ENCODE measurements around the gene ELMO1.

ELMO1 gene

GRCh38 chr7:37323966-37324365 is 124.7 kb downstream of the ELMO1 start:
- no peak overlapping the region for H3K27ac ChIP-seq (ENCODE audit: low read length)
- DNase-seq = no peak
- H3K79me2 ChIP-seq (ENCODE audit: insufficient read depth, low read length) = peaks cover 28% of the 10 kb centered on the region
- H3K36me3 ChIP-seq (ENCODE audit: insufficient read depth, low read length) = peaks cover 24% of the 10 kb centered on the region; the same call in 1 of the 2 replicates
- TF ChIP-seq EZH2 (IDR thresholded peaks at IDR 0.05; ENCODE audit: borderline replicate concordance, low read depth, low read length, severe bottlenecking) = no peak
- TF ChIP-seq CTCF (IDR thresholded peaks at IDR 0.05; ENCODE audit: borderline replicate concordance, extremely low read depth, low read length, poor library complexity, severe bottlenecking) = no peak
- ATAC-seq (ENCODE audit: insufficient read depth, low read depth) = no peak
- H4K20me1 ChIP-seq (ENCODE audit: insufficient read depth, low read length) = peaks cover 18% of the 10 kb centered on the region; the same call in 1 of the 2 replicates
- no peak overlapping the region for H3K4me2 ChIP-seq (ENCODE audit: insufficient read depth, low read length)
- H3K9ac ChIP-seq (ENCODE audit: low read depth, low read length) = no peak overlapping the region
- peaks cover 7% of the 10 kb centered on the region for H3K4me1 ChIP-seq (ENCODE audit: insufficient read depth, low read length)
- no peak overlapping the region for H3K4me3 ChIP-seq (ENCODE audit: low read depth in 1 of 2, low read length in 2 of 2)
- no peaks in the 10 kb centered on the region for H3K9me3 ChIP-seq (ENCODE audit: insufficient read depth, low read length, severe bottlenecking)
- no peak overlapping the region for H2AFZ ChIP-seq (ENCODE audit: low read depth, low read length)
- H3K27me3 ChIP-seq (ENCODE audit: insufficient read depth, low read length, poor library complexity) = no peaks in the 10 kb centered on the region

- Histone ChIP-seq H3K4me3 (ENCODE audit: low read depth in 1 of 2, low read length in 2 of 2) (no peak overlapping the region), H3K27ac (ENCODE audit: low read length) (no peak overlapping the region), H2AFZ (ENCODE audit: low read depth, low read length) (no peak overlapping the region), H3K27me3 (ENCODE audit: insufficient read depth, low read length, poor library complexity) (no peaks in the 10 kb centered on the region), H3K79me2 (ENCODE audit: insufficient read depth, low read length) (peaks cover 21% of the 10 kb centered on the region; the same call in 1 of the 2 replicates), H3K9ac (ENCODE audit: low read depth, low read length) (no peak overlapping the region), H3K4me2 (ENCODE audit: insufficient read depth, low read length) (no peak overlapping the region), H3K36me3 (ENCODE audit: insufficient read depth, low read length) (0 out of 2 replicates have a peak, but pooled peaks cover 14% of the 10 kb centered on the region), H3K9me3 (ENCODE audit: insufficient read depth, low read length, severe bottlenecking) (no peaks in the 10 kb centered on the region), H4K20me1 (ENCODE audit: insufficient read depth, low read length) (peaks cover 21% of the 10 kb centered on the region; the same call in 1 of the 2 replicates), H3K4me1 (ENCODE audit: insufficient read depth, low read length) (peaks cover 17% of the 10 kb centered on the region)
- TF ChIP-seq EZH2 (IDR thresholded peaks at IDR 0.05; ENCODE audit: borderline replicate concordance, low read depth, low read length, severe bottlenecking) (no peak), CTCF (IDR thresholded peaks at IDR 0.05; ENCODE audit: borderline replicate concordance, extremely low read depth, low read length, poor library complexity, severe bottlenecking) (no peak)
- ATAC-seq (ENCODE audit: insufficient read depth, low read depth) (no peak), DNase-seq (no peak)
Measured at GRCh38 chr7:37322831-37323230, 125.8 kb downstream of the ELMO1 start.

GRCh38 chr7:37320848-37321468 is 127.7 kb downstream of the ELMO1 start:
- no peak for DNase-seq
- peaks cover 13% of the 10 kb centered on the region for H3K36me3 ChIP-seq (ENCODE audit: insufficient read depth, low read length)
- H3K4me2 ChIP-seq (ENCODE audit: insufficient read depth, low read length) = no peak overlapping the region
- peaks cover 25% of the 10 kb centered on the region; the same call in 1 of the 2 replicates for H4K20me1 ChIP-seq (ENCODE audit: insufficient read depth, low read length)
- H3K9ac ChIP-seq (ENCODE audit: low read depth, low read length) = no peak overlapping the region
- H2AFZ ChIP-seq (ENCODE audit: low read depth, low read length) = no peak overlapping the region
- H3K79me2 ChIP-seq (ENCODE audit: insufficient read depth, low read length) = peaks cover 14% of the 10 kb centered on the region; the same call in 1 of the 2 replicates
- no peak for TF ChIP-seq CTCF (IDR thresholded peaks at IDR 0.05; ENCODE audit: borderline replicate concordance, extremely low read depth, low read length, poor library complexity, severe bottlenecking)
- TF ChIP-seq EZH2 (IDR thresholded peaks at IDR 0.05; ENCODE audit: borderline replicate concordance, low read depth, low read length, severe bottlenecking) = no peak
- peaks cover 17% of the 10 kb centered on the region for H3K4me1 ChIP-seq (ENCODE audit: insufficient read depth, low read length)
- no peaks in the 10 kb centered on the region for H3K9me3 ChIP-seq (ENCODE audit: insufficient read depth, low read length, severe bottlenecking)
- no peaks in the 10 kb centered on the region for H3K27me3 ChIP-seq (ENCODE audit: insufficient read depth, low read length, poor library complexity)
- H3K27ac ChIP-seq (ENCODE audit: low read length) = no peak overlapping the region
- ATAC-seq (ENCODE audit: insufficient read depth, low read depth) = no peak
- no peak overlapping the region for H3K4me3 ChIP-seq (ENCODE audit: low read depth in 1 of 2, low read length in 2 of 2)

Data from DND-41 (cell line).